SK-N-MC (cell line): ENCODE data around the gene HNRNPC.

Experiments used
- EZH2 ChIP-seq: fragments of 200-600 bp; sonication (generic); IDR thresholded peaks from one replicate; pipeline ENCODE4 v1.6.1; 2017; ENCODE audit warnings: antibody characterized with exemption
- FOXP2 ChIP-seq: optimal IDR thresholded peaks from 2 replicates; pipeline ENCODE3; 2011; ENCODE audit warnings: mild to moderate bottlenecking, moderate library complexity; ENCODE audit not compliant: insufficient read depth; ENCODE audit errors: extremely low read length, control extremely low read depth
- POLR2AphosphoS5 ChIP-seq: IDR thresholded peaks from 2 replicates; pipeline ENCODE4 v1.6.1; 2012; ENCODE audit warnings: mild to moderate bottlenecking, low read depth, low read length, borderline replicate concordance

- TF ChIP-seq POLR2AphosphoS5 (no peak), EZH2 (no peak), FOXP2 (no peak)
These were observed 107.2 kb downstream of the HNRNPC start for GRCh38 chr14:21162081-21162480.
